ENCODE data around the gene SRPX.

- no peak for TF ChIP-seq POLR2A (IDR thresholded peaks at IDR 0.05)
- TF ChIP-seq CTCF (IDR thresholded peaks at IDR 0.05): no peak
These were observed 11.5 kb upstream of the SRPX start for GRCh38 chrX:38232079-38232686.

All from stomach (tissue), 4 donors.